HG02759 (cell line): ENCODE data around the gene CATSPER2.
A peak's percentile ranks its signal among the peaks of the same experiment; 100 is the strongest.
"Not testable (repeated sequence)": the region's sequence is repeated elsewhere in the genome, so short reads cannot be mapped to it uniquely, and the experiment has no call there.

Source experiments
- ATAC-seq: cut with Tn5 transposase; IDR thresholded peaks from one replicate; pipeline ENCODE4 v1.9.1; 2021; ENCODE audit warnings: mild to moderate bottlenecking, moderate library complexity; ENCODE audit not compliant: unreplicated experiment

The CATSPER2 gene

GRCh38 chr15:43593328-43594190 is 55.1 kb downstream of the CATSPER2 start, which contains the start of gene CKMT1B:
CKMT1B (plus strand) TSS chr15:43594027; CDS start chr15:43594219, 192 bp downstream.
- ATAC-seq, result not testable (repeated sequence)

DNA sequence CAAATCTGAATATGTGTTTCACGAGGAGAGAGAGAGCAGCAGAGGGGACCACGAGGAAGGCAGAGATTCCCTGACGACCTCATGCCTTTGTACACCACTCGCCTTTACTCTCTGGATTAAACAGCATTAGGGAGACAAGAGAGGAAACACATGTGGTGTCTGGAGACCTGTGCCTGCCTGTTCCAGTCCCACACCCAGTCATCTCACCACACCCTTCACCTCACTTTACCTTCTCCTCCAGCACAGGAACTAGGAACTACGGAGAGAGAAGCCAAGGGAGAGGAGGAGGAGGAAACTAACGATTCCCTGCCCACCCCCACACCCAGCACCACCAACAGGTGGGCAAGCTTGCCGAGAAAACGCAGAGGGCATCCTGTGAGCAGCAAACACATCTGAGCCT is 55.8 kb downstream of the CATSPER2 start:
- not testable (repeated sequence) for ATAC-seq

DNA sequence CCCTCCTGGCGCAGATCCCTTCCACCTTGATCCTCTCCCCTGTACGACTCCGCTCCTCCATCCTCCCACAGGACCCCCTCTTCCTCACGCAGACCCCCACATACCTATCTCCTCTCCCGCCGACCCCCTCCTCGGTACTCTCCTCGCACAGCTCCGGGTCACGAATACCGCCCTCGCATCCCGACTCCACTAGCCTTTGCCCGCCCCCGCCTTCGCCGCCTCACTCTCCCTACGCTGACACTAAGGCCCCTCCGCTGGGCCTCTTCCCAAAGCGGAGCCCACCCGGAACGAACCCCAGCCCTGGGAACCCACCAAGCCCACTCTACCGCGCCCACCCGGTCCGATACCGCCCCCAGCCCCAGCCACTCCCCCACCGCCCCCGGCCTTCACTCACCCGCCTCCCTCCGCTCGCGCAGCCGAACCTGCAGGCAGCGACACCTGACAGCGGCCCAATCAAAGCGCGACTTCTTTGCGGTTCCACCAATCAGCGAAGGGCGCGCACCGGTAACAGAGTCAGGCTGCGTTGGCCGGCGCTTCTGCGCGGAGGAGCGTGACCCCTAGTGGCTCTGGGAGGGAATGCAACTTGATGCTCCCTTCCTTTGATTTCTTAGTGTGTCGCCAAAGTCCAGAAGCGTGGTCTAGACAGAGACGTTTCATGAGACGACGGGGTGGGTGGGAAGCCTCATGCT is 58.7 kb downstream of the CATSPER2 start, which contains the start of gene PPIP5K1:
Gene PPIP5K1, minus strand, starts transcription at position 431 of the 689 bp plus-strand sequence. CDS start 5,704 bp downstream, outside the sequence.
- ATAC-seq, result peak; percentile 97
